OCI-LY3 (cell line): ENCODE measurements around the gene FRRS1L.

Source experiments
- CTCF ChIP-seq: fragments of 200-600, 300-600 bp; sonication (generic); IDR thresholded peaks from 2 replicates; pipeline ENCODE4 v1.5.1; 2014; ENCODE audit warnings: antibody characterized with exemption, low read length, low read depth
- EZH2phosphoT487 ChIP-seq: fragments of 200-600 bp; shearing (Covaris generic); IDR thresholded peaks from 2 replicates; pipeline ENCODE4 v1.6.1; 2018; ENCODE audit warnings: antibody characterized with exemption, mixed run types, low read depth

- TF ChIP-seq CTCF (no peak), EZH2phosphoT487 (no peak)
Observed at GRCh38 chr9:109166171-109166770, 778 bp downstream of the FRRS1L start.
